Neutrophil (primary cell): ENCODE data around the gene DELE1.

ENCODE experiments used
- H3K27ac ChIP-seq: fragments of 200-600 bp; sonication (generic); 2 replicates; pipeline ENCODE4 v1.5.1; 2016; ENCODE audit warnings: mild to moderate bottlenecking, moderate library complexity
- H3K27me3 ChIP-seq: fragments of 200-600 bp; sonication (generic); 2 replicates; pipeline ENCODE4 v1.6.0; 2016; ENCODE audit warnings: mild to moderate bottlenecking
- H3K36me3 ChIP-seq: fragments of 200-600 bp; sonication (generic); 2 replicates; pipeline ENCODE4 v1.5.1; 2017
- H3K4me1 ChIP-seq, 2 experiments: fragments of 200-600 bp in 1 of 2; sonication (generic) in 1 of 2; 1 replicate in 1 of 2; 2 replicates in 1 of 2; pipeline versions ENCODE4 v1.5.1 to v1.6.1; 2013 to 2016; ENCODE audit warnings: low read depth in 1 of 2, low read length in 1 of 2, mild to moderate bottlenecking in 1 of 2, moderate library complexity in 1 of 2; ENCODE audit not compliant: control insufficient read depth in 1 of 2, insufficient read depth in 1 of 2
- H3K4me3 ChIP-seq, 2 experiments: fragments of 200-600 bp in 1 of 2; sonication (generic) in 1 of 2; 1 replicate in 1 of 2; 2 replicates in 1 of 2; pipeline ENCODE4 v1.5.1; 2013 to 2016; ENCODE audit warnings: low read depth in 1 of 2, low read length in 1 of 2, mild to moderate bottlenecking in 1 of 2, moderate library complexity in 1 of 2
- H3K9me3 ChIP-seq: fragments of 200-600 bp; sonication (generic); 2 replicates; pipeline ENCODE4 v1.5.1; 2016
- TF ChIP-seq, protein P1 (sequence below): fragments of 200-600 bp; sonication (generic); IDR thresholded peaks from 2 replicates; pipeline ENCODE4 v1.5.1; 2016; ENCODE audit warnings: antibody characterized with exemption

DELE1 gene, protein sequence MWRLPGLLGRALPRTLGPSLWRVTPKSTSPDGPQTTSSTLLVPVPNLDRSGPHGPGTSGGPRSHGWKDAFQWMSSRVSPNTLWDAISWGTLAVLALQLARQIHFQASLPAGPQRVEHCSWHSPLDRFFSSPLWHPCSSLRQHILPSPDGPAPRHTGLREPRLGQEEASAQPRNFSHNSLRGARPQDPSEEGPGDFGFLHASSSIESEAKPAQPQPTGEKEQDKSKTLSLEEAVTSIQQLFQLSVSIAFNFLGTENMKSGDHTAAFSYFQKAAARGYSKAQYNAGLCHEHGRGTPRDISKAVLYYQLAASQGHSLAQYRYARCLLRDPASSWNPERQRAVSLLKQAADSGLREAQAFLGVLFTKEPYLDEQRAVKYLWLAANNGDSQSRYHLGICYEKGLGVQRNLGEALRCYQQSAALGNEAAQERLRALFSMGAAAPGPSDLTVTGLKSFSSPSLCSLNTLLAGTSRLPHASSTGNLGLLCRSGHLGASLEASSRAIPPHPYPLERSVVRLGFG

DNA sequence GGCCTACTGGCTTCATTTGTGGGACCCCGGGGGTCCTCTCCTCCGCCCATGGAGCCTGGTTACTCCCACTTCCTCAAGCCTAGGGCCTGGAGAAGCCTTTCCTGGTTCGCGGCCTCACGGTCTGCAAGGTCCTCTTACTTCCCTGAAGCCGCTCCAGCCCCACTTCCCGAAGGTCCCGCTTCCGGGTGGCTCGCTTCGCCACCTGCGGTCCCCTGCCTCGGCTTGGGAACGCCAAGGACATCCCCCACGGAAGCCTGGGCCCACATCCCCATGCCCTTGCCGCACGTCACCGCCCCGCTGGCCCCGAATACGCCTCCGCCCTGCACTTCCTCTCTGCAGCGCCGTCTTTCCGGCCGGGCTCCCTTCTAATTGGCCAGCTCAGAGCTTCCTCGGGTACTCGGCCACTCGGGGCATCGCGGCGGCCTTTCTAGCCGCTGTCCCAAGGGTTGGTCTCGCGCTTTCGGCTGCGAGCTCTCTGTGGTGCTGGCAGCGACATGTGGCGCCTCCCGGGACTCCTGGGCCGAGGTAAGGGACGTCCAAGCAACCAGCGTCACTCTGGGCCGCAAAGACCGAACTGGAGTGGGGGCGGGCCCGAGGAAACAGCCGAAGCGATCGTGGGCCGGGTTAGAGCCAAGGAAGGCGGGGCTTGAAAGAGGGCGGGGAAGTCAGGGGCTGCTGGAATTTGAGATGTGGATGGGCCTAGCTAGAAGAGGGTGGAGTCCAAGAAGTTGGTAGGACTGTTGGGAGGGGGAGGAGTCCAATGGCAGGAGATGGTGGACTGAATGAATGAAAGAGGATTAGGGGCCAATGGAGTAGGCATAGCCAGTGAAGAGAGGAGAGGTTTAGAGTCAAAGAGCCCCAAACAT, at the start of gene DELE1:
TSS of gene DELE1 (plus strand) at position 424 of the 866 bp plus-strand sequence. CDS start at position 495, 71 bp downstream.
- Histone ChIP-seq H3K27me3 (no peaks in the 10 kb centered on the region), H3K4me1 (peaks cover 29 to 37% of the 10 kb centered on the region in 2 experiments), H3K27ac (peak within 1 kb of the TSS; percentile 98), H3K4me3 (peak within 1 kb of the TSS; percentile 70 to 82), H3K9me3 (no peaks in the 10 kb centered on the region), H3K36me3 (peaks cover 22% of the 10 kb centered on the region)
- TF ChIP-seq, protein P1, sequence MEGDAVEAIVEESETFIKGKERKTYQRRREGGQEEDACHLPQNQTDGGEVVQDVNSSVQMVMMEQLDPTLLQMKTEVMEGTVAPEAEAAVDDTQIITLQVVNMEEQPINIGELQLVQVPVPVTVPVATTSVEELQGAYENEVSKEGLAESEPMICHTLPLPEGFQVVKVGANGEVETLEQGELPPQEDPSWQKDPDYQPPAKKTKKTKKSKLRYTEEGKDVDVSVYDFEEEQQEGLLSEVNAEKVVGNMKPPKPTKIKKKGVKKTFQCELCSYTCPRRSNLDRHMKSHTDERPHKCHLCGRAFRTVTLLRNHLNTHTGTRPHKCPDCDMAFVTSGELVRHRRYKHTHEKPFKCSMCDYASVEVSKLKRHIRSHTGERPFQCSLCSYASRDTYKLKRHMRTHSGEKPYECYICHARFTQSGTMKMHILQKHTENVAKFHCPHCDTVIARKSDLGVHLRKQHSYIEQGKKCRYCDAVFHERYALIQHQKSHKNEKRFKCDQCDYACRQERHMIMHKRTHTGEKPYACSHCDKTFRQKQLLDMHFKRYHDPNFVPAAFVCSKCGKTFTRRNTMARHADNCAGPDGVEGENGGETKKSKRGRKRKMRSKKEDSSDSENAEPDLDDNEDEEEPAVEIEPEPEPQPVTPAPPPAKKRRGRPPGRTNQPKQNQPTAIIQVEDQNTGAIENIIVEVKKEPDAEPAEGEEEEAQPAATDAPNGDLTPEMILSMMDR = peak; percentile 73

DNA sequence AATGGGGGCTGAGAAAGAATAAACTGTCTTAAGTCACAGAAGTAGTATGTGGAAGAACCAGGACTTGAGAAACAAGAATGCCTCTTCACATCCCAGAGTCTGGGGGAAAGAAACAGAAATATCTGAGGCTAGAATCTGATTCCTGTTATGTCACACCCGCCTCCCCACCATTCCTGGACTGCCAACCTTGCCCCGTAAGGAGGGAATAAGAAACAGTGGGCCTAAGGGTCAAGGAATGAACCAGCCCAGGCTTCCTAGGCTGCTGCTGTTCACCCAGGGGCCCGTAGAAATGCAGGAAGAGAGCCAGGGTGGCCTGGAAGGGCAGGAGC, 49.8 kb upstream of the DELE1 start:
- Histone ChIP-seq H3K27ac (no peak overlapping the region), H3K4me1 (peaks cover 10 to 12% of the 10 kb centered on the region in 2 experiments), H3K9me3 (no peaks in the 10 kb centered on the region), H3K27me3 (peaks cover 99% of the 10 kb centered on the region), H3K4me3 (no peak overlapping the region), H3K36me3 (no peaks in the 10 kb centered on the region)
- TF ChIP-seq, protein P1 = no peak

DNA sequence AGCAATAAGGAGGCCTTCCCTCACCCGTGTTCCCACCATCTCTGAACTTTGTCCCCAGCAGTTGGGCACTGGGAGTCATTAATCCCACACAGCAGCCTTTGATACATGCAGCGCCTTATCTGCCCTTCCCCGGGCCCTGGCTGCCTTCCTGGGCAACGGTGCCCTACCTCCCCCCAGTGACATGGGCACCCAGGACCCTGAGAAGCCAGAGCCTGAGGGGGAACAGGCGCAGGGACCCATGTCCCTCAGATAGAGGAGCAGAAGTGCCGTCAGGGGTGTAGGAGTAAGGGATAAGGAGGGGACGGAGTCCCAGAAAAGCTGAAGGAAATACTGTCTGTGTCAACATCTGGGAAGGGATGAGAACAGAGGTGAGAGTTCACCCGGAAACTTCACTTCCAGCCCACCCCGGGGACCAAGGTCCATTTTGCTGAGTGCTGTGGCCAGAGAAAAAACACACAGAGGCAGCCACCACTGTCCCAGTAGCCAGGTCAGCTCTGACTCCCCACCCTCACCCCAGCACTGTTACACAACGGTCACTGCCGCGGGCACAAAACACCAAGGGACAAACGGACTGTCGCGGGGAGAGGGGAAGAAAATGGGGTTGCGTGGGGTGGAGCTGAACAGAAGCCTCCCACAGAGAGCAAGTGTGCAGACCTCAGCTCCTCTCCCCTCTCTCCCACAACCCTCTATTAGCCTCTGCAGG, 49.3 kb upstream of the DELE1 start:
- Histone ChIP-seq H3K4me1 (peaks cover 15 to 17% of the 10 kb centered on the region in 2 experiments), H3K4me3 (no peak overlapping the region), H3K9me3 (no peaks in the 10 kb centered on the region), H3K27me3 (peaks cover 99% of the 10 kb centered on the region), H3K27ac (no peak overlapping the region), H3K36me3 (no peaks in the 10 kb centered on the region)
- TF ChIP-seq, protein P1 = no peak

DNA sequence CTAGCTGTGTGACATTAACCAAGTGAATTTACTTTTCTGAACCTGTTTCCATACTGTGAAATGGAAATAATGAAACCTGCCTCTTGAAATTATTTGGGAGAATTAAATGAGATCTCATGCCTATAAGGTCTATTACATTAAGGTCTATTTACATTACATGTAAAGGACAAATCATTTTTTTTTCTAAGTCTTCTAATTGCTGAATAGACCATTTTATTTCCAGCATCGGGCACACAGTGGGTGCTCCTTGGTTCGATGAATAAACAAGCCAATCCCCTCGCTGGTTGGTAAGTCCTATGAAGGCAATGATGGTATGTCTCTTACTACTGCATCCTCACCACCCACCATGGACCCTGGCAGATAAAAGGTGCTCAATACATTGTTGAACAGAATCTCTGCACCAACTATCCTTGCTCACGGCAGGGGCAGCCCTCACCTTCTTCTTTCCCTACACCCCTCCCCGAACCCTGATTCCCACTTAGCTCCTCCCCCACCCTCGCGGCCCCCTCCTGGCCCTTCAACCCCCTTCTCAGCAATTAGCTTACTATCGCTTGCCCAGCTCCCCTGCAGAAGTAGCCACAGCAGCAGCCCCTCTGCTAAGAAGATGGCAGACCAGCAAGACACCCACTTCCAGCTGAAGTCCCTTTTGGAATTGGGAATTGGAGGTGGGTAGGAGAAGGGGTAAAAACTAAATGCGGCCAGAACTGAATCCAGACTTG, 48.5 kb upstream of the DELE1 start:
- Histone ChIP-seq H3K36me3 (no peaks in the 10 kb centered on the region), H3K4me3 (no peak overlapping the region), H3K9me3 (no peaks in the 10 kb centered on the region), H3K27ac (no peak overlapping the region), H3K27me3 (peaks cover 99% of the 10 kb centered on the region), H3K4me1 (peaks cover 16 to 17% of the 10 kb centered on the region in 2 experiments)
- TF ChIP-seq, protein P1 = no peak
